Germinal center (tissue), 1 donor: ENCODE results near the gene PRR23C.
"Not testable (repeated sequence)": the region's sequence is repeated elsewhere in the genome, so short reads cannot be mapped to it uniquely, and the experiment has no call there.

ENCODE experiments used
- DNase-seq: peaks from one replicate; pipeline ENCODE4 v3.0.0; 2012; ENCODE audit warnings: mixed read lengths, low spot score

The PRR23C gene

DNA sequence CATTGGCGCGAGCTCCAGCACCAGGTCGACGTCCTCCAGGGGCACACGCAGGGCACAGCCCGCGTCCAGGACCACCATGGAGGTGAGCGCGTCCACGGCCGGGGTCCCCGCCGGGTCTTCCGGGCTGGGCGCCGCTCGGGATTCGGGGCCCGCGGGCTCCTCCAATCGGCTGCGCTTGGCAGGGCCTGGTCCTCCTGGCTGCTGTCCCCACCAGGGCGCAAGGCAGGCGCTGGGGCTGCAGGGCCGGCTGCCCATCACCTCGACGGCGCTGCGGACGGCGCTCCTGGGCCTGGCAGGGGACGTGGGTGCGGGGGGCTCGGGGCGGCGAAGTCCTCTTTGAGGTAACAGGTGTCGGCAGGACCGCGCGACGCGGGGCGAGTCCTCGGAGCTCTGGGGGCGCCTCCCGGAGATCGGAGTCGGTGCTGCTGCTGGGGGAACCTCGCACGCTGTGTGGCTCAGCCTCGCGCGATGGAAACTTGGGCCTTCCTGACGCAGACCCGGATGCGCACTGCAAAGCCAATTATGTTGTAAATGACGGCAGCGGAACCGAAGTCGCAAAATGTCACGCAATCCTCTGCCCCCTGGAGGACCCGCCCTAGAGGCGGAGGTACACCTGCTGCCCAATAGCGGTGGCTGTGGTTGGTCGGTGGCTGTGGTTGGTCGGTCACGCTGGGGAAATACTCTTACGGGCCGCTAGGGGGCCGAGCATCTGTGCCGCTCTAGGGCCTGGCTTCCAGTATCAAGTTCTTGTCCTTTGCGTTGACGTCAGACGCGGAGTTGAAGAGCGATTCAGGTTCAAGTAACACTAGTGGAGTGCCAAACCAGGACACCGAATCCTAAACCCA, at the start of gene PRR23C:
TSS of gene PRR23C (minus strand) at position 527 of the 845 bp plus-strand sequence. CDS start at position 255, 272 bp downstream.
- DNase-seq = no peak

- no peak for DNase-seq
Measured at GRCh38 chr3:139093840-139094239, 49.1 kb upstream of the PRR23C start.

GRCh38 chr3:139088462-139089324, 44.0 kb upstream of the PRR23C start:
- no peak for DNase-seq

DNA sequence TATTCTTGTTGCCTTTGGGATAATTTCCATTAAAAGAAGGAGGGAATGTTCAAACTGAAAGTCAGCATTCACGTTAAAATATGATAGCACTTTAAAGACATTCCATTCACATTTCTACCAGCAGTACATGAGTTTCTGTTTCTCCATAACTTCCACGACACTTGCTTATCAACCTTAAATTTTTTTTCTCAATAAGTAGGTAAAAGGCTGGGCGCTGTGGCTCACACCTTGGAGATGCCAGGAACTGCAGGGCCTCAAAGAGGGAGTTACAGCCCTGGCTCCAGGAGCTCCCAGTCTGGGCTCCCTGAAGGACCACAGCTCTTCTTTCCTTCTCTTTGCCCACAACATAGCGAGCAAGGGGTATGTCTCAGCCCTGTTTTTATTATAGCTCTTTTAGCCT, 42.9 kb upstream of the PRR23C start:
- no peak for DNase-seq

DNA sequence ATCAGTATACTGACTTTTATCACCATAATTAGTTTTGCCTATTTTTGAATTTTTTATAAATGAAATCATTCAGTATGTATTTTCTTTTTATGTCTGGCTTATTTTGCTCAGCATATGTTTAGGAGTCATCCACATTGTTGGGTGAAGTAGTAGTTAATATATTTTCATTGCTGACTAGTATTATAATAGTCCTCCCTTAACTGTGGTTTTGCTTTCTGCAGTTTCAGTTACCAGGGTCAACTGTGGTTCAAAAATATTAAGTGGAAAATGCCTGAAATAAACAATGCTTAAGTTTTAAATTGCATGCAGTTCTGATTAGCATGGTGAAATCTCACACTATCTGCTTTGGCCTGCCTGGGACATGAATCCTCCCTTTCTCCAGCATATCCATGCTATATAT, 39.5 kb upstream of the PRR23C start:
- no peak for DNase-seq

DNA sequence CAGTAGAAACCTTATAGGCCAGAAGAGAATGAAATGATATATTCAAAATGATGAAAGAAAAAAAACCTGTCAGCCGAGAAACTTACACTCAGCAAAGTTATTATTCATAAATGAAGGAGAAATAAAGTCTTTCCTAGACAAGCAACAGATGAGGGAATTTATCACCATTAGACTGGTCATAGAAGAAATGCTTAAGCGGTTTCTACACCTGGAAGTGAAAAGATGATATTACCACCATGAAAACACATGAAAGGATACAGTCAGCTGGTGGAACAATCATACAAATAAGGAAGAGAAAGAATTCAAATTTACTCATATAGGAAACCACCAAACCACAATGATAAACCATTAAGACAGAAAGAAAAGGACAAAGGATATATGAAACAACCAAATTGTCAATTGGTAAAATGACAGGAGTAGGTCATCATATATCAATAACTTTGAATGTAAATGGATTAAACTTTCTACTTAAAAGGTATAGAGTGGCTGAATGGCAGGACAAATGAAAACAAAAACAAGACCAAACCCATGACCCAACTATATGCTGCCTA, 29.9 kb upstream of the PRR23C start:
- no peak for DNase-seq

DNA sequence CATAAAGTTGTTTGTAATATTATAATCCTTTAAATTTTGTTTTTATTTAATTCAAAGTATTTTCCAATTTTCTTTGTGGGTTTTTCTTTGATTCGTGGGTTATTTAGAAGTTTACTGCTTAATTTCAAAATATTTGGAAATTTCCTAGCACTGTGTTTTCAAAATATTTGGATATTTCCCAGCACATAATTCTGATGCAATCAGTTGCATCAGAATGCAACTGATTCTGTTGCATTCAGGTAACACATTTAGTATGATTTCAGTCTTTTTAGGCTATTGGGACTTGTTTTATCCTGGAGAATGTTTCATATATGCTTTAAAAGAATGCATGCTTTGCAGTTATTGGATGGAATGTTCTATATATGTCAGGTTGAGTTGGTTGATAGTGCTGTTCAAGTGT, 18.2 kb upstream of the PRR23C start:
- DNase-seq = no peak

DNA sequence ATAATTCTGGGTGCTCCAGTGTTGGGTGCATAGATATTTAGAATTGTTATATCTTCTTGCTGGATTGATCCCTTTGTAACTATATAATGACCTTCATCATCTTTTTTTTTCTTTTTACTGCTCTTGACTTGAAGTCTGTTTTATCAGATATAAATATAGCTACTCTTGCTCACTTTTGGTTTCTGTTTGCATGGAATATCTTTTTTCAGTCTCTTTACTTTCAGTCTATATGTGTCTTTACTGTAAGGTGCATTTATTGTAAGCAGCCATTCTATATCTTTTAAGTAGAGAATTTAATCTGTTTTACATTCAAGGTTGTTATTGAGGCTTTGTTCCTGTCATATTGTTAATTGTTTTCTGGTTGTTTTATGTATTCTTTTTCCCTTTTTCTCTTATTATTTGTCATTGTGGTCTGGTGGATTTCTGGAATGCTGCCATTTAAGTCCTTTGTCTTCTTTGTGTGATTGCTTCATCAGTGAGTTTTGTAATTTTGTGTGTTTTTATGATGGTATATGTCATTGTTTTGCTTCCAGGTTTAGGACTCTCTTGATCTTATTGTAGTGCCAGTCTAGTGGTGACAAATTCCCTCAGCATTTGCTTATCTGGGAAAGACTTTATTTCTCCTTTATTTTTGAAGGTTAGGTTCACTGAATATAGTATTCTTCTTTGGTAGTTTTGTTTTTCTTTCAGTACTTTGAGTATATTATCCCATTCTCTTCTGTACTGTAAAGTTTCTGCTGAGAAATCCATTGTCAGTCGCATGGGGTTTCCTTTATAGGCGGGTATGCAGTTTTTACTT, 8.3 kb upstream of the PRR23C start:
- no peak for DNase-seq

- no peak for DNase-seq
Measured at GRCh38 chr3:139043554-139044365, 932 bp downstream of the PRR23C start.

DNA sequence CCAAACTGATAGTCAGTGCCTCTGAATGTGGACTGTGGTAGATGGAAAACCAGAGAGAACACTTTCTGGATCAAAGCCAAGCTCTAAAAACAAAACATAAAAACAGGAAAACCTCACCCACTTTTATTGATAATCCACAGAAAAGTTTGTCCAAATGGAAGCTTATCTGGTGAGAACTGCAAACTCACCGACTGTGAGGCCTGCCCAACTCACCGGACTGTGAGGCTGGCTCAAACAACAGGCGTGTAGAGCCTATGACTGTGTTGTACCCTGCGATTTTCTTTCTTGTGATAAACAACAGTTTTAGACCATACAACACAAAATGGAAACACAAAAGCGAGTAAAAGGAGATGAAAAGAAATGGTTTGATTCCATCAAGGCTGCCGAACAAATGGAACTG, 7.2 kb downstream of the PRR23C start:
- DNase-seq = no peak

- DNase-seq = no peak
Measured at GRCh38 chr3:139032326-139033002, 12.2 kb downstream of the PRR23C start.

GRCh38 chr3:139030576-139030975, 14.1 kb downstream of the PRR23C start:
- not testable (repeated sequence) for DNase-seq

DNA sequence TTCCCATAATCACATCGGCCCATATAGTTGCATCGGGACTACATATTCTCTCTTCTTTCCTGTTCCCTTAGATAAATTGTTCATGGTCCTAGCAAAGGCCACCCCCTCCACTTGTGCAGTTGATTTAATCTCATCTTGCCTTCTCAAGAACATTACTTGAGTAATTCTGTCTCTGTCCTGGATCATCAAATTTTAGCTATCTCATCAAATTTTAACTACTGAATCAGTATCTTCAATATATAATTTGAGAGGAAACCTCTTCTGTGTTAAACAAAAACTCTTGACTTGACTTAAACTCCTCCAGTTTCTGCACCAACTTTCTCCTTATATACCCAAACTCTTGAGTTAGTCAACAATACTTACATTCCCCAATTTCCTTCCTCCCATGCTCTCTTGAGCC, 19.7 kb downstream of the PRR23C start:
- DNase-seq = no peak

GRCh38 chr3:139020868-139021234, 23.8 kb downstream of the PRR23C start, which contains the start of gene PRR23B:
TSS of gene PRR23B (minus strand) at chr3:139020926. CDS start at chr3:139020661, 265 bp downstream.
- no peak for DNase-seq

- DNase-seq = no peak
Measured at GRCh38 chr3:139020036-139020867, 24.4 kb downstream of the PRR23C start.

DNA sequence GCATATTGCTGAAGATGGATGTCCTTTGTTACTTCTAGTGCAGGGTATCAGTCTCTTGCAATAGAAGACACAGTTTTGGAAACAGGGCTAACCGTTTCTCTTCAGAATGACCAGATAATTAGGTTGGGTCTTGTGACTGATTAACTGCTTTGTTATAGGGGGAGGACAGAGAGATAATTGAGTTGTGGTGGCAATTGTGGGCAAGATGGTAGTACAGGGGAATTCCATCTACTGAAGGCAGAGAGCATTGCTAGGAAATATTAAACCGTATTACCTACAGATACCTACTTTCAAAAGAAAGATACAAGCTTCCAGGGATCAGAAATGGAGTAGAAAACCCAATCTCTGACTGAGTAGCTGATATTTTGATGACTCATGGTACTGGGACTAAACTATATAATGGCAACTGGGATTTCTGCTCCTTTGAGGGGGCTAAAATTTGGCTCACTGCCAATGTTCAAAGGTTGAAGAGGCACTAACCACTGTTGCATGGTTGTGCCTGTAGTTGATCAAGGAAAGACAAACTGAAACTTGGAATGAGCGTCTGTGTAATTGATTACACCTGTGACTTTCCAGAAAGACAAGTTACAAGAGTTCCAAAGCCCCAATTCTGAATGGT, 28.2 kb downstream of the PRR23C start:
- DNase-seq = no peak

DNA sequence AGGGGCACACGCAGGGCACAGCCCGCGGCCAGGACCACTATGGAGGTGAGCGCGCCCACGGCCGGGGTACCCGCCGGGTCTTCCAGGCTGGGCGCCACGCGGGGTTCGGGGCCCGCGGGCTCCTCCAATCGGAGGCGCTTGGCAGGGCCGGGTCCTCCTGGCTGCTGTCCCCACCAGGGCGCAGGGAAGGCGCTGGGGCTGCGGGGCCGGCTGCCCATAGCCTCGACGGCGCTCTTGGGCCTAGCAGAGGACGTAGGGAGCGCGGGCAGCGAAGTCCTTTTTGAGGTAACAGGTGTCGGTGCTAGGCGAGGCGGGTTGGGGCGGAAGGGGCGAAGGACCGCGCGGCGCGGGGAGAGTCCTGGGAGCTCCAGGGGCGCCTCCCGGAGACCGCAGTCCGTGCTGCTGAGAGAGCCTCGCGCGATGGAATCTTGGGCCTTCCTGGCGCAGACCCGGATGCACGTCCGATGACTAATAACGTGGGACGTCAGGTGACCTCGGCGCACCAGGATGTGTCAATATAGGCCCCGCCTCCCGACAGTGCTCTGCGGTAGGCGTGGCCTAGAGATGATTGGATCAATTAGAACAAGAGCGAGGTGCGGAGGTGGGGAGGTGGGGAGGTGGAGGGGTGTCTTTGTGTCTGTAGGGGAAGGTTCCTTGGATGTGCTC, 38.5 kb downstream of the PRR23C start, which contains the start of gene PRR23A:
TSS of gene PRR23A (minus strand) at position 218 of the 666 bp plus-strand sequence. CDS start at position 218, 0 bp downstream.
- DNase-seq = no peak

GRCh38 chr3:139005356-139005993, 39.2 kb downstream of the PRR23C start:
- DNase-seq = no peak
